DND-41 (cell line): Measurements from ENCODE around the gene DYRK1B.

ENCODE experiments used
- CTCF ChIP-seq: IDR thresholded peaks from 2 replicates; pipeline ENCODE4 v1.5.1; 2012; ENCODE audit warnings: borderline replicate concordance, low read length, moderate library complexity, mild to moderate bottlenecking; ENCODE audit not compliant: poor library complexity, severe bottlenecking; ENCODE audit errors: extremely low read depth
- EZH2 ChIP-seq: IDR thresholded peaks from 3 replicates; pipeline ENCODE4 v1.6.1; 2012; ENCODE audit warnings: borderline replicate concordance, low read depth, mild to moderate bottlenecking, moderate library complexity, low read length, inconsistent platforms; ENCODE audit not compliant: severe bottlenecking

- TF ChIP-seq CTCF, result no peak
- no peak for TF ChIP-seq EZH2
Observed at GRCh38 chr19:39820696-39821095, 13.3 kb downstream of the DYRK1B start.
